WI38 (cell line): Measurements from ENCODE around the gene ZNF462.

Experiments used
- H3K4me3 ChIP-seq: 2 replicates; pipeline ENCODE4 v1.5.1; 2011; ENCODE audit warnings: low read depth, mild to moderate bottlenecking, control low read depth, low read length
- CTCF ChIP-seq: IDR thresholded peaks from 2 replicates; pipeline ENCODE4 v1.5.1; 2012; ENCODE audit warnings: low read depth, mild to moderate bottlenecking, control low read depth, low read length

The ZNF462 gene

GRCh38 chr9:107008011-107008410 lies 145.0 kb downstream of the ZNF462 start:
- H3K4me3 ChIP-seq = no peak overlapping the region
- no peak for TF ChIP-seq CTCF

GRCh38 chr9:107008447-107008846 lies 145.5 kb downstream of the ZNF462 start:
- TF ChIP-seq CTCF = no peak
- H3K4me3 ChIP-seq = no peak overlapping the region

- H3K4me3 ChIP-seq = no peak overlapping the region
- TF ChIP-seq CTCF = no peak
These were observed 153.4 kb downstream of the ZNF462 start for GRCh38 chr9:107016383-107016782.

- TF ChIP-seq CTCF = no peak
- H3K4me3 ChIP-seq = no peak overlapping the region
These were observed 156.0 kb downstream of the ZNF462 start for GRCh38 chr9:107018861-107019545.

GRCh38 chr9:107020040-107020530 lies 157.1 kb downstream of the ZNF462 start:
- no peak for TF ChIP-seq CTCF
- H3K4me3 ChIP-seq = no peak overlapping the region

GRCh38 chr9:107024193-107024592 lies 161.2 kb downstream of the ZNF462 start:
- H3K4me3 ChIP-seq = no peak overlapping the region
- TF ChIP-seq CTCF = no peak

GRCh38 chr9:107025260-107026035 lies 162.5 kb downstream of the ZNF462 start:
- no peak overlapping the region for H3K4me3 ChIP-seq
- no peak for TF ChIP-seq CTCF
